NCI-H2029 treated with DMSO at 0.1 percent for 48 hours (cell line): ENCODE results near the gene ANKRD33B.

Experiments used
- DNase-seq: peaks from one replicate; lab custom pipeline; 2025; lab: John Stamatoyannopoulos, UW

Gene ANKRD33B

DNA sequence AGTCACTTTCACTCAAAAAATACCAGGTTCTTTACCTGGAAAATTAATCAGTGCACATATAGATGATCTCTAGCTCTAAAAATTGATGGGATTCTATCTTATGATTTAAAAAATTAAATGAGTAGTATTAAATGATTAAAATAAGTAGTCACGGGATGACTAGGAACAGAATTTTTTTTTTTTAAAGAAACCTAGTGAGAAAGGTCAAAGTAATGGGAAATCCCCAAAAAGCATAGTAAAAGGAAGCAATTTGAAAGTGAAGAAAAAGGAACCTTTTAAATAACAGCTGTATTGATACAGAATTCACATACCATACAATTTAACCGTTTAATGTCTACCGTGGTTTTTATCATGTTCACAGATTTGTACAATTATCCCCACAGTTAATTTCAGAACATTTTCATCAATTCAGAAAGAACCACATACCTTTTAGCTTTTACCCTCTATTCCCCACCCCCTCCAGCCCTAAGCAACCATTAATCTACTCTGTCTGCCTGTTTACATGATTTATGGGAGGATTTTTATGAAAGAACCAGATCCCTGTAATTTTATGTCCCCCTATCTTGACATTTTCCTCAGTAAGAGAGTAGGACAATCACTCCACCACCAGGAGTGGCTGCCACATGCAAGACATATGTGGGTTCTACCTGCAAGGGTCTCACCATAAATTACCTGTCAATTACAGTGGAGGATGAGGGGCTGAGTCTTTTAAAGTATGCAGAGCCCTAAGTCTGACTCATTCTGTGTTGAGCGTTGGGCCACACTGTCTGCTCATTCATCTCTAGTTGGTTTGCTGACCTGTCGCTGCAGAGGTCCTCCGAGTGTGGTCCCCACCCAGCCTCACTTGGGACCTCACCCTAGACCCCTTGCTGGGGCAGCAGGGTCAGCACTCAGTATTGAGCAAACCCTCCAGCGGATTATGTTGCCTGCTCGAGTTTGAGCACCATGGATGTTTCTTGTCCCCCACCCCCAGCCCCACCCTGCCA is 16.0 kb downstream of the ANKRD33B start:
- no peak for DNase-seq

DNA sequence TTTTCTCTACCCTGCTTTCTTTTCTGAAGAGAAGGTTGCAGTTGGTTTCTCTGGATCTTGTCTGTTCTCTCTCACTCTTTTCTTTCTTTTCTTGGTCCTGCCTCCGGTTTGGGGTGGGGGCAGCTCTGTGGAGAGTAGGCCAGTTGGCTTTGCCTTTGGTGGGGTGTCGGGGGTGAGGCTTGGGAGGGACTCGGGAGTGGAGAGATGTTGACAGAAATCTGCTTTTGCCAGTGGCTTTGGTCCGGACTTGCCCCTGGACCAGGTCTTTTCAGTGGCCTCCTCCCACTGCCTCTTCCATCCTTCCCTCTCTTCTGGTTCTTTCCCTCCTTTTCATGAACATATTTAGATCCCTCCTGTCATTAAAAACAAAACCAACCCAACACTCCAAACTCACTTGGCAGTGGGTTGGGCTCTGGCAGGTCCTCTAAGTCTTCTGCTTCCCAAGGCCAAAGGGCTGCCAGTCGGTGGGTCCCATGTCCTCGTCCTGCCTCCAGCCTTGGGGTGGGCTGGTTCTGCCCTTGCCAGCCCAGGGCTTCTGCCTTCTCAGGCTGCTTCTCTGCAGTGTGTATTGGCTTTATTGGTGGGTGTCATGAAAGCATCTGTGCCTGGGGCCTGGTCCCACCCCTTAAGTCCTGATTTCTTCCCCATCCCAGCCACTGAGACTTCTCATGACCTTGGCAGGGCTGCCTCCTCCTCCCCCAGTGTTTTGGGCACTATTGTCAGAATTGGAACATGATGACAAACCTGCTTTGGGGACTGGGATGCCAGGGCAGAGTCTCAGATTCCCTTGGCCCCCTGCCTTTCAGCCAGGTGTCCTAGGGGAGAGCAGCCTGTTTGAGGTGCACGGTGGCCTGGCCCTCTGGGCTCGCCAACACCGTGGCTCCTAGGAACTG is 16.9 kb downstream of the ANKRD33B start:
- no peak for DNase-seq

DNA sequence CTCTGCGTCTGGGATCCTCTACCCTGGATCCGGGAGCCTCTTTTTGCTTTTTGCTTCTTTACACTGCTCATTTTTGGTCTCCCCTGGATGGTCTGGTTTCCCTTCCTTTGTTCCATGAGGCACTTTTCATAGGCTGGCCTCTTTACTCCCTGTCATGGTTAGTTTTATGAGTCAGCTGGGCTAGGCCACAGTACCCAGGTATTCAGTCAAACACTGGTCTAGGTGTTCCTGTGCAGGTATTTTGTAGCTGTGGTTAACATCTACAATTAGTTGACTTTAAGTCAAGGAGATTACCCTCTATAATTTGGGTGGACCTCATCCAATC is 17.5 kb downstream of the ANKRD33B start:
- no peak for DNase-seq

DNA sequence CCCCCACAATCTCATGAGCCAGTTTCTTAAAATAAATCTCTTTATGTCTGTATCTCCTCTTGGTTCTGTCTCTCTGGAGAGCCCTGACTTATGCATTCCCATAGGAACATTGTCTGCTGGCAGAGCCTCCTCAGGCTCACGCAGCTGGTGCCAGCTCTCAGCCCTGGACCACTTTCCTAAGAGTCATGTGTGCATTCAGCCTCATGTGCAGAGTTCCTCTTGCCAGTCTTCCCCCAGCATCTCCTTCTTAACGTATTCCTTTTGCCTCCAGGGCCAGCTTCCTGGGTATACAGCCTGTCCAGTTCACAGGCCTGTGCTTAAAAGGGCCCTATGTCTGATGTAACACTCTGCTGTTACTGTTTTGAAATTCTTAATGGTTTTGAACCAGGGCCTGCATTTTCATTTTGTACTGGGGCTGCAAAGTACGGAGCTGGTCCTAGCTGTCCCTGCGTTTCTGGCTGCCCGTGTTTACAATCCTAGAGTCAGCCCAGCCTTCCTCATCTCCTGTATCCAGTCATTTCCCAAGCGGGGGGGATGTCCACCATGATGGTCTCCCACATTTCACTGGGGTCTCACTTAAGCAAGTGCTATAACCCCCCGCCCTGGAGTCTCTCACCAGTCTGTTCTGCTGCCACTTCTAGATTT is 18.1 kb downstream of the ANKRD33B start:
- DNase-seq: no peak

DNA sequence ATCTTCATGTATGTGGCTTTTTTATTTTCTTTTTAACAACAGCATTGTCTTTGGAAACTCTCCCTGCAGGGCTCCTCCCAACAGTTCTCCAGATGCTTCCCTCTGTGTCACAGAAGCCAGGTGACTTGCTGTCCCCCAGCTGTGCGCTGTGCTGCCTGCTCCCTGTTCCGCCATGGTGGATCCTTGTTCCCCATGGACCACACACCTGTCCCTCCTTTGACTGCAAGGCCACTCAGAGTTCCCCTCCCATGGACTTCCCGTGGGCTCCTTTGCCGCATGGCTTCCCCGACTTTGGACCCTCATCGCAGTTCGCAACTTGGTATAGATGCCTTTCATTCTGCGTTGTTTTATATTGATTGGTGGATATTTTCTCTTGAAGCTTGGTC is 18.6 kb downstream of the ANKRD33B start:
- DNase-seq: no peak

DNA sequence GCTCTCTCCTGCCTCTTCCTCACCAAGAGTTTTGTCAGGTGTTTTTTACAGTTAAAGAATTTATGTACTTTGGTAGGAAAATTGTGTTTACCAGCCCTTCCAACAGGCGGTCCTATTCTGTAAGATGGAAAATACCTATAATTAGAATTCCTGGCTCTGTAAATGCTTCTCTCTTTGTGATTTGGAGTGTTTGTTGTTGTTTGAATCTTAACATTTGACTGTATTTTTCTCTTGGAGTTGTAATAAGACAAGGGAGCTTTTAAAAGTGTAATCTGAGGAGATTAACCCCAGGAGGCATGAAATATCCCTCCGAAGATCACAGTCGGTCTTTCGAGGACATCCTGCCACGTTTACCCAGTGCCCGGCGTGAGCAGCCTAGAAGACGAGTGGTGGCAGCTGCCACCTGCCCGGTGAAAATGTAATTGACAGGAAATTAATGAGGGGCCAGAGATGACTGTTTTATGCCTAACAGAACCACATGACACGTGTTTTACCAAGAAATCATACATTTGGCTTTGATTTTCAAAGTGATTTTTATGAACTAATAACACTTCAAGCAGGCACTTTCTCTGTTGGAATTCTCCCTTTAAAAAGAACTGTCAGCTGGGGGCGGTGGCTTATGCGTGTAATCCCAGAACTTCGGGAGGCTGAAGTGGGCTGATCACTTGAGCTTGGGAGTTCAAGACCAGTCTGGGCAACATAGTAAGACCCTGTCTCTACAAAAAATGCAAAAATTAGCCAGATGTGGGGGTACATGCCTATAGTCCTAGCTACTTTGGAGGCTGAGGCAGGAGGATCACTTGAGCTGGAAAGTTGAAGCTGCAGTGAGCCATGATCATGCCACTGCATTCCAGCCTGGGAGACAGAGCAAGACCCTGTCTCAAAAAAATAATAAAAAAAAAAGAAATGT is 20.0 kb downstream of the ANKRD33B start:
- no peak for DNase-seq

DNA sequence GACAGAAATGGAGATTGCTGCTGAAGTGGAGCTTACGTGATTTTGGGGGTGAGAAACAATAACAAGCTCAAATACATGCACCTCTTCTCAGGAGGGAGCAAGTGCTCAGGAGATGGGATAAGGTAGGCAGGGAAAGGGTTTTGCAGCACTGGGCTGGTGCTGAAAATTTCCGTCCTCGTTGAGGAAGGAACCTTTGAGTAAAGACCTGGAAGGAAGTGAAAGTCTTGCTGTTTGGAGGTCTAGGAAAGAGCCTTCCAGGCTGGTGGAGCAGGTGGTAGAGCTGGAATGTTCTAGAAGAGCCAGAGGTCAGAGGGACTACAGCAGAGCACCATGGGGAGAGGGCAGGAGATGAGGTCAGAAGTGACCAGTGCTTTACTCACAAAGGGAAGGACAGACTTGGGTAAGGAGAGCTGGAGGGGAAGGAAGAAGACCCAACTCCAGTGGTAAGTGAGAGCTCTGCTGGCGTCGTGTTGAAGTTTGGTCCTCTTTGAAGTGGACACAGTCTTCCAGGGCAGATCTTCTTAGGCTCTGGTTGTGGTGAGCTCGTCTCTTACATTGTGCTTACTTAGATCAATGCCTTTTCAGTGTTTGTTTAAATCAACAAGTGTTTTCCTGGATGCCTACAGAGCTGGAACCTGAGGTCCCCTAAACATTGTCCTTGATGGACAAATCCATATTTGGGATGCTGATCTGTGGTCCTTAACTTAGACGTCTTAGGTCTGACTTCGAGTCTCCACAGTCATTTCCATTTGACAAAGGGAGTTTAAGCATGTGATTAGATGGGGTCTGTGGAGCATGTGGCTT is 21.0 kb downstream of the ANKRD33B start:
- no peak for DNase-seq

DNA sequence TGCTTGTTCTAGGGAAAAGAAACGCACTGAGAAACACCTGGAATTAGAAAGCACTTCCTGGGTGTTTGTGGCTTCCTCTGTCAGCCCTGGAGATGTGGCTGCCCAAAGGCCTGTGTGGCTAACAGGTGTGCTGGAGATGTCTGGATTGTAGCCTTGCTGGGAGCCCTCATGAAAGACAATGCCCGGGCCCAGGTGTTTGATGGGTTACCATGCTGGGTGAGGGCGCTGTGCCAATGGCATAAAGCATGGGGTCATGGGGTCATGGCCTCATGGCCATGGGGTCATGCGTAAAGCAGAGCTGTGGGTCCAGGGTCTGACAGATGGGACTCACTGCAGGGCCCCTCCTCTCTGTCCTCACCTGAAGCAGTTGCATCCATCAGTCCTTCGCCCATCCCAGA is 21.6 kb downstream of the ANKRD33B start:
- DNase-seq: no peak

DNA sequence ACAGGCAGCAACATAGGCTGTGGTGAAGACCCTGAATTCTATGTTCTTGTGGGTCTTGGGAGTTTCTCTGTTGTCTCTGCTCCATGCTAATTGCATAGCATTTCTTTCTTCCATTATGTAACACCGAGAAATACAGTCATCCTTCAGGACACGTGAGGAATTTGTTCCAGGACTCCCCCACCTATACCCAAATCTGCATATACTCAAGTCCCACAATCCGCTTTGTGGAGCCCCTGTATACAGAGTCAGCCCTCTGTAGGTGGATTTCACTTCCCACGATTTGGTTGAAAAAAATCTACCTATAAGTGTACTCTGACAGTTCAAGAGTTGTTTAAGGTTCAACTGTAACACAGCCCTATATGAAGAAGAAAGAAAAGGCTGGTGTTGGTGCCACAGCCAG is 22.1 kb downstream of the ANKRD33B start:
- no peak for DNase-seq

DNA sequence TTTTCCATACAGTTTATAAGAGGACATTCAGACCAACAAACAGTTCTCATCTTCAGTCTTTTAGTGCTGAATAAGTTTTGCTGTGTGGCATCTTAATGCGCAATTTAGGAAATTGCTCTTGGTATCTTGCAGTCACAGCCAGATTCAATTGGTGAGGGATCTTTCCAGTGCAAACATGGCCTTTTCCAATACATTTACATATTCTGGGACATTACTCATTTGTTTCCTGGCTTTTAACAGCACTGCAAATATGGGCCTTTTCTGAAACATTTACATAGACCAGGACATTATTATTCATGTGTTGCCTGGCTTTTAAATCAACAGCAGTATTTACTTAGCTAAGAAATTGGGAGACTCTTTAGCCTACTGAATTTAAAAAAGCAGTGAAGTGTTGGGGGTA is 22.7 kb downstream of the ANKRD33B start:
- no peak for DNase-seq

DNA sequence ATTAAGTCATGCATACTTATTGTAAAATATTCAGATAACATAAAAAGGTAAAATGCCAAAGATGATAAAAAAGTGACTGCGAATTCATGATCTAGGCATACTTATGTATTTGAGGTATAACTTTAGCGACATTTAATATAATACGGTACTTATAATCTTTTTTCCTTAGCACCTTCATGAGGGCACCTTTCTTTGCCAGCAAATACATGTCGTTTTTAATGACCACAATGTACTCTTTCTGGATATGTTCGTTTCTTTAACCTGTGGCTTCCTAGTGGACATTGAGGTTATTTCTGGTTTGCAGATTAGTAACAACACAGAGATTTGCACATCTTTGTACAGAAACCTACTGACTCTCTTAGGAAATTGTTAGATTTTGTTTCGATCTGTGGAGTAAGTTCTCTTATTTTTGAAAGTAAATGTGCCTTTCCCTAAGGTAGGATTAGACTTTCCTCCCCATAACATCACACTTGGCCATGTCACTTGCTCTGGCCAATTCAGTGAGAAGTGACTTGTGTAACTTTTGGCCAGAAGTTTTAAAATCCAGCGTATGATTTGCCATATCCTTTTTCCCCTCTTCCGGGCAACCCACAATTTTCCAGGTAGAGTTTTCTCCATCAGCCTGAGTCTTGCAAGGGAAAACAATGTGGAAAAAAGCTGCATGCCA is 24.4 kb downstream of the ANKRD33B start:
- no peak for DNase-seq

DNA sequence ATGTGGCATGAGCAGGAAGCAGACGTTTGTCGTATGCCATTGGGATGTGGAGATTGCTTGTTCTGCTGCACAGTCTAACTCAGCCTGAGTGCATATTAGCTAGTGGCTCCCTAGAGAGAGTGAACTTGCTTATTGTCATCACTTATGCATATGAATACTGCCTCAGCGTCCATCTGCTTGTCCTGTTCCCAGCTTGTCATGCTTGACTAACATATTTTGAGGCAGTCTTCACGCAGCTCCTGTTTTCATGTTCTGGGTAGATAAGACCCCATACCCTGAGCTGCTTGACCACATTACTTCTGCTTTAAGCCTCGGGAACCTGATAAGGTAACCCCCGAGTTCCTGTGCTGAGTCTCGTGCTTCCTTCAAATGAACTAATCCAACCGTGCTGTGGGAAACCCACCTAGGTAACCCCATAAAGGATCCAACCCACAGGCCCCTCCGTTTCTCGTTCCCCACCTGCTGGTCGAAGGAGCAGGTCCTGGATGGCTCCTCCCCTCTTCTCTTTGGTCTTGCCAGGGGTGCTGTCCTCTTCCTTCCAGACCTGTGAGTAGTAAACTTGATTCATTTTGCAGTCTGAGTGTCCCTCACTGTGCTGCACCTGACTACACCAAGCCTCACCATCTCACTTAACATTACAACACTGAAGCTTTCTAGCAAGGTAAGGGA is 25.0 kb downstream of the ANKRD33B start:
- no peak for DNase-seq

DNA sequence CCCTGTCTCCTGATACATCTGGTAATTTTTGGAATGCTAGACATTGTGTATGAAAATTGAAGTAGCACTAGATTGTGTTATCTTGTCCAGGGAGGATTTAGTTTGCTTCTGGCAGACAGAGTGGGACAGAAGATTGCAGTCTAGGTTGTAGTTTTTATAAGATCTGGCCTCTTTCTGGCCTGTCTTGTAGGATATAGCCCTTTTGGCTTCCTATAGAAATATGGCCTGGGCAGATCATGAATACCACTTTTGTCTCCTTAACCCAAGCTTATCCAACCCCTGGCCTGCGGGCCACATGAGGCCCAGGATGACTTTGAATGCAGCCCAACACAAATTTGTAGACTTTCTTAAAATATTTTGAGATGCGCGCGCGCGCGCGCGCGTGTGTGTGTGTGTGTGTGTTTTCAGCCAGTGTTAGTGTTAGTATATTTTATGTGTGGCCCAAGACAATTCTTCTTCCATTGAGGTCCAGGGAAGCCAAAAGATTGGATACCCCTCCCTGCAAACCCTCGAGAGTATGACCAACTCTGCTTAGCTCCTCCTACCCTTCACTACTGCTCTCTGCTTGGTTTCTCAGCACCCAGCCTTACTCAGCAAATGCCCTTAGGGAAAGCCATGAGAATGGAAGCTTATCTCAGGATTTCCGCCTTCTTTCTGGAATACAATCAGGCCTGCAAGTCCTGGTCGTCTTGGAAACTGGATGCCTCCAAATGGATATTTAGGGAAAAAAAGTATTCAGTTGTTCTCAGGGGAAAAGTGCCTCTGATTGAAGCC is 26.5 kb downstream of the ANKRD33B start:
- DNase-seq: no peak

DNA sequence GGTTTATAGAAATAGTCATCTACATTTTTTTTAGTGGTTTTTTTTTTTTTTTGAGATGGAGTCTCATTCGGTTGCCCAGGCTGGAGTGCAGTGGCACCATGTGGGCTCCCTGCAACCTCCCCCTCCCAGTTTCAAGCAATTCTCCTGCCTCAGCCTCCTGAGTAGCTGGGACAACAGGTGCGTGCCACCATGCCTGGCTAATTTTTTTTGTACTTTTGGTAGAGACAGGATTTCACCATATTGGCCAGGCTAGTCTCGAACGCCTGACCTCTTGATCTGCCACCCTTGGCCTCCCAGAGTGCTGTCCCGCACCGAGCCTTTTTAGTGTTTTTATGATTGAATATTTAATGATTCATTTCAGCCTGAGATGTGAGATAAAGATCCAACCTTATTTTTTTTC is 27.3 kb downstream of the ANKRD33B start:
- DNase-seq: no peak

DNA sequence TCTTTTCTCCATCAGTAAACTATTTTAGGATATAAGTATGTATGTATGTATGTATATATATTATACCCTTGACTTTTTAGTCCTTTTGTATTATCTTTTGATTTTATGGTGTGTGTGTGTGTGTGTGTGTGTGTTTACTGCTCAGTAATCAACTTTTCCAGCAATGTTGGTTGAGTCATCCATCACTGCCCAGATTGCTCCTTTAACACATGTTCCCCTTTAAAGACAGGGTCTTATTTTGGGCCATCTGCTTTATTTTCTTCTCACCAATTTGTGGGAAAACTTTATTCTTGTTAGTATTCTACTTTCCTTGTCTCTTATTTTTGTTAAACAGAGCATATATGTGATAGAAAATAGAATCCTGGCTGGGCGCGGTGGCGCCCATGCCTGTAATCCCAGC is 28.1 kb downstream of the ANKRD33B start:
- no peak for DNase-seq

DNA sequence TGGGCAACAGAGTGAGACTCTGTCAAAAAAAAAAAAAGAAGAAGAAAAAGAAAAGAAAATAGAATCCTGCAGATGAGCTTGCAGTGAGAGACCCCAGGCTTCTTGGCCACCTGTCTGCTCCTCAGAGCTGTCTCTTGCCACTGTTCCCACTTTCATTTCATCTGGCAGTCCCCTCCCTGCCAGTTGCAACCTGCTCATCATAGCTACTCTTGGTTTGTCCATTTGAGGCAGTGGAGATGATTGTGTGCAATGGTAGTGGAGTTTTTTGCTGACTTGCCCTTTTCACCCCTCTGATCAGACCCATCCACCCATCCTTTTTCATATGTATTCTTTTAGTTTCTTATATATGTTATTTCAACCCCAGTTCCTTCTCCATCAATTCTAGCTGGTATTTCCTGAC is 28.7 kb downstream of the ANKRD33B start:
- DNase-seq: no peak

DNA sequence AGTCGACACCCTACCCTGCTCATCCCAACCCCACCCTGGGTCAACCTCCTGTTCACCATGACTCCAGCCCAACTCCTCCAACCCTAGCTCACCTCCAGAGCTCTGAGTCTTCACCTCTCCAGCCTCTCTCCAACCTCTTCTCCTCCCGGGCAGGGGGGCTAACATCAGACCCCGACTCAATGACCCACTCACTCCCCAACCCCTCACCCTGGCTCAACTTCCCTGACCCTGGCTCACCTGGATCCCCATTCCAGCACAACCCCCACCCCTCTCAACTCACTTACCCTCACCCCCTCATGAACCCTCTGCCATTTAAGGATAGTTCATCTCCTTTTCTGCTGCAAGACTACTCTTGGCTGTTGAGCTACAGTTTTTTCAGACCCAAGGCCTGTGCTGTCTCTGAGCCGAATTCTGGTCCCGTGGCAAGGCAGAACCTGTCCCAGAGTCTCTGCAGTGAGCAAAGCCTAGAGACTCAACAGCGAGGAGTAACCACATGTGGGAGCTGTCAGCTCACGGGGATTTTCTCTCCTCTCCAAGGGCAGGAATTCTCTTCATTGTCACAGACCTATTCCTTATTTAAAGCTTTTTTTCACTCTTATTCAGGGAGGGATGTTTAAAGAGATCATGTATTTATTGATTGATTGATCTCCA is 29.8 kb downstream of the ANKRD33B start:
- DNase-seq: no peak

DNA sequence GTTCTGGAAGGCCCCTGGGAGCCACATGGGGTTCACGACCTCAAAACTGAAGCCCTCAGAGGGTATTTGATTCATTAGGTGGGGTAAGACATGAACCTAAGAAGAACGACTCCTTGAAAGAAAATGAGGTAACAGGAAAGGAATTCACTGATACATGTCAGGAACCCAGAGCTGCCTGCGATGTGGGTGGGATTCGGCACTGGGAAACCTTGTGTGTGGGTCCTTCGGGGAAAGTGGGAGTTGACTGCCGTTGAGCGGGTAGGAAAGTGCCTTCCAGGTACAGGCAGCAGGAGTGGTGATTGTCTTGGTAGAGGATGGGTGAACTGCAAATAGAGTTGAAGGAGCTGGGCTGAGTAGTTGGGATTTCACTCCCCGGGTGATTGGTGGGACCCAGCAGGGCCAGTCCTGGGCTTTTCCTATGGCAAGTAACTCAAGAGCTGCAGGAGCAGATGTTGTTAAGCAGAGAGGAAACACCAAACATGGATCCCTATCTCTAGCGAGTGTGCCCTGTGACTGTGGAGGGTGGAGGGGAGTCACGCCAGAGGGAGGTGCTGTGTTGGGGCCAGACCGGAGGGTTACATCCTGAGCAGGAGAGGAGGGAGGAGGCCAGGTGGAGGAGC is 30.8 kb downstream of the ANKRD33B start:
- no peak for DNase-seq
